Liver (tissue), 9 donors: ENCODE results near the gene CDK5. TPM values are rescaled to one million over a fixed set of nuclear protein-coding genes. Genes with fewer than 3 reads are reported as not detected.
"Not testable (repeated sequence)": the region's sequence is repeated elsewhere in the genome, so short reads cannot be mapped to it uniquely, and the experiment has no call there.

Experiments
- DNase-seq: peaks from one replicate; pipeline ENCODE4 v3.0.0-alpha.2; 2017; ENCODE audit warnings: low spot score
- H3K27ac ChIP-seq, 2 donors: one replicate each; pipeline ENCODE4 v1.7.0; 2013; ENCODE audit warnings: inconsistent platforms in 2 of 2, low read length in 2 of 2, control low read depth in 1 of 2, low read depth in 1 of 2, mild to moderate bottlenecking in 1 of 2
- H3K27me3 ChIP-seq, 4 donors: one replicate each; pipeline versions ENCODE4 v1.6.1 to v1.7.0; 2013; ENCODE audit warnings: low read length in 3 of 4, inconsistent platforms in 1 of 4, mild to moderate bottlenecking in 1 of 4, moderate library complexity in 1 of 4; ENCODE audit not compliant: control insufficient read depth in 4 of 4, insufficient read depth in 4 of 4
- H3K36me3 ChIP-seq, 4 donors: one replicate each; pipeline versions ENCODE4 v1.6.1 to v1.7.0; 2013; ENCODE audit warnings: low read length in 3 of 4, mild to moderate bottlenecking in 3 of 4, low read depth in 1 of 4, moderate library complexity in 1 of 4; ENCODE audit not compliant: control insufficient read depth in 4 of 4, insufficient read depth in 3 of 4
- H3K4me1 ChIP-seq, 4 donors: one replicate each; pipeline versions ENCODE4 v1.6.1 to v1.7.0; 2013; ENCODE audit warnings: low read length in 3 of 4, mild to moderate bottlenecking in 3 of 4, moderate library complexity in 1 of 4; ENCODE audit not compliant: control insufficient read depth in 4 of 4, insufficient read depth in 4 of 4
- H3K4me3 ChIP-seq, 3 donors: one replicate each; pipeline versions ENCODE4 v1.6.1 to v1.7.0; 2013; ENCODE audit warnings: low read length in 3 of 3, control low read depth in 1 of 3, low read depth in 1 of 3, mild to moderate bottlenecking in 1 of 3
- H3K9ac ChIP-seq, 2 donors: one replicate each; pipeline ENCODE4 v1.7.0; 2013; ENCODE audit warnings: low read length in 2 of 2, mild to moderate bottlenecking in 2 of 2, moderate library complexity in 2 of 2, control low read depth in 1 of 2, low read depth in 1 of 2
- H3K9me3 ChIP-seq, 4 donors: one replicate each; pipeline versions ENCODE4 v1.6.1 to v1.7.0; 2013; ENCODE audit warnings: low read length in 3 of 4; ENCODE audit not compliant: control insufficient read depth in 4 of 4
- EGR1 ChIP-seq, 2 donors: IDR thresholded peaks; 2 replicates each; pipeline ENCODE4 v1.6.1; 2016 to 2018; ENCODE audit warnings: antibody characterized with exemption in 2 of 2, low read depth in 2 of 2
- FOXA1 ChIP-seq: IDR thresholded peaks from 2 replicates; pipeline ENCODE4 v1.6.1; 2016; ENCODE audit warnings: antibody characterized with exemption
- FOXA2 ChIP-seq: IDR thresholded peaks from 2 replicates; pipeline ENCODE4 v1.6.1; 2016; ENCODE audit warnings: antibody characterized with exemption
- GABPA ChIP-seq, 2 donors: IDR thresholded peaks in 1 of 2; conservative IDR thresholded peaks in 1 of 2; 2 replicates each; pipeline ENCODE4 v1.6.1; 2016; ENCODE audit warnings: antibody characterized with exemption in 2 of 2, mild to moderate bottlenecking in 1 of 2, moderate library complexity in 1 of 2
- HNF4G ChIP-seq: IDR thresholded peaks from 2 replicates; pipeline ENCODE4 v1.6.1; 2016; ENCODE audit warnings: antibody characterized with exemption
- JUND ChIP-seq, 2 donors: IDR thresholded peaks; 2 replicates each; pipeline ENCODE4 v1.6.1; 2016; ENCODE audit warnings: antibody characterized with exemption in 2 of 2
- MAX ChIP-seq: IDR thresholded peaks from 2 replicates; pipeline ENCODE4 v1.6.1; 2016; ENCODE audit warnings: antibody characterized with exemption
- RXRA ChIP-seq, 2 donors: IDR thresholded peaks; 2 replicates each; pipeline ENCODE4 v1.6.1; 2017 to 2018; ENCODE audit warnings: antibody characterized with exemption in 2 of 2, mild to moderate bottlenecking in 1 of 2
- SP1 ChIP-seq: IDR thresholded peaks from 2 replicates; pipeline ENCODE4 v1.6.1; 2018; ENCODE audit warnings: antibody characterized with exemption, mild to moderate bottlenecking
- TAF1 ChIP-seq: conservative IDR thresholded peaks from 2 replicates; pipeline ENCODE4 v1.6.1; 2016; ENCODE audit warnings: antibody characterized with exemption, mild to moderate bottlenecking
- WGBS: extraction: QIAGEN DNeasy Blood & Tissue Kit; methylation state at CpG from one replicate; pipeline ENCODE4 v1.1.7; 2013; 5-methylcytosine and 5-hydroxymethylcytosine counted together
- polyA plus RNA-seq, 2 donors: library from polyadenylated mRNA; stranded (reverse) in 1 of 2; unstranded in 1 of 2; fragments of 200-250 nt in 1 of 2; fragments of >200 nt in 1 of 2; fragmentation: Nextera tagmentation in 1 of 2; extraction: Ambion mirVana in 1 of 2; gene quantifications; one replicate each; pipeline versions ENCODE4 v1.2.1 to v1.2.3, GENCODE V29; 2013 to 2015
- total RNA-seq, 2 donors: library from RNA; depleted of rRNA; stranded (reverse); fragments of >200 nt; gene quantifications; one replicate each; pipeline ENCODE4 v1.2.3, GENCODE V29; 2014
- TF ChIP-seq, protein P1 (sequence below): fragments of 150-350 bp; IDR thresholded peaks from 2 replicates; pipeline ENCODE4 v1.5.1; 2017; ENCODE audit warnings: improper control_type of control experiment, low read depth, low read length; ENCODE audit not compliant: missing input control
- TF ChIP-seq, protein P2 (sequence below): IDR thresholded peaks from 2 replicates; pipeline ENCODE4 v1.6.1; 2016; ENCODE audit warnings: antibody characterized with exemption
- donor health status: healthy.
- donor health status: healthy.
- donor health status: healthy.
- donor health status: healthy.
- donor health status: healthy.

Gene CDK5
- total and polyA plus RNA-seq, 4 donors = 4.0 to 9.0 (median 7.4) TPM

- Histone ChIP-seq H3K9ac (no peak overlapping the region), H3K36me3 (peaks cover 0 to 13% (median 0%) of the 10 kb centered on the region in 4 donors), H3K27ac (no peak overlapping the region), H3K4me3 (no peak overlapping the region), H3K4me1 (no peaks in the 10 kb centered on the region), H3K27me3 (no peaks in the 10 kb centered on the region), H3K9me3 (no peaks in the 10 kb centered on the region)
- DNase-seq = no peak
- TF ChIP-seq SP1 (no peak), MAX (no peak), EGR1 (IDR thresholded peaks at IDR 0.05; ENCODE audit: low read depth in 2 of 2) (no peak), GABPA (IDR thresholded peaks at IDR 0.05 in 1 of 2, conservative IDR thresholded peaks at IDR 0.05 in 1 of 2) (no peak), JUND (IDR thresholded peaks at IDR 0.05) (no peak), FOXA2 (no peak), FOXA1 (no peak), TAF1 (no peak)
- TF ChIP-seq, protein P1, sequence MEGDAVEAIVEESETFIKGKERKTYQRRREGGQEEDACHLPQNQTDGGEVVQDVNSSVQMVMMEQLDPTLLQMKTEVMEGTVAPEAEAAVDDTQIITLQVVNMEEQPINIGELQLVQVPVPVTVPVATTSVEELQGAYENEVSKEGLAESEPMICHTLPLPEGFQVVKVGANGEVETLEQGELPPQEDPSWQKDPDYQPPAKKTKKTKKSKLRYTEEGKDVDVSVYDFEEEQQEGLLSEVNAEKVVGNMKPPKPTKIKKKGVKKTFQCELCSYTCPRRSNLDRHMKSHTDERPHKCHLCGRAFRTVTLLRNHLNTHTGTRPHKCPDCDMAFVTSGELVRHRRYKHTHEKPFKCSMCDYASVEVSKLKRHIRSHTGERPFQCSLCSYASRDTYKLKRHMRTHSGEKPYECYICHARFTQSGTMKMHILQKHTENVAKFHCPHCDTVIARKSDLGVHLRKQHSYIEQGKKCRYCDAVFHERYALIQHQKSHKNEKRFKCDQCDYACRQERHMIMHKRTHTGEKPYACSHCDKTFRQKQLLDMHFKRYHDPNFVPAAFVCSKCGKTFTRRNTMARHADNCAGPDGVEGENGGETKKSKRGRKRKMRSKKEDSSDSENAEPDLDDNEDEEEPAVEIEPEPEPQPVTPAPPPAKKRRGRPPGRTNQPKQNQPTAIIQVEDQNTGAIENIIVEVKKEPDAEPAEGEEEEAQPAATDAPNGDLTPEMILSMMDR = no peak
- TF ChIP-seq, protein P2, sequence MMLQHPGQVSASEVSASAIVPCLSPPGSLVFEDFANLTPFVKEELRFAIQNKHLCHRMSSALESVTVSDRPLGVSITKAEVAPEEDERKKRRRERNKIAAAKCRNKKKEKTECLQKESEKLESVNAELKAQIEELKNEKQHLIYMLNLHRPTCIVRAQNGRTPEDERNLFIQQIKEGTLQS = no peak
- 96% methylated on average over 11 of the region's 11 CpGs for WGBS
These were observed 12.4 kb downstream of the CDK5 start for GRCh38 chr7:151045262-151045661.

GRCh38 chr7:151043959-151044358 is 13.7 kb downstream of the CDK5 start:
- WGBS = 95% methylated on average over 20 of the region's 20 CpGs
- no peak overlapping the region for H3K4me3 ChIP-seq
- no peak for TF ChIP-seq HNF4G
- TF ChIP-seq, protein P1 = no peak
- no peak for TF ChIP-seq FOXA2
- TF ChIP-seq, protein P2 = no peak
- TF ChIP-seq RXRA (IDR thresholded peaks at IDR 0.05) = no peak
- TF ChIP-seq FOXA1 = no peak
- H3K27ac ChIP-seq = no peak overlapping the region
- H3K36me3 ChIP-seq = peaks cover 0 to 13% (median 0%) of the 10 kb centered on the region in 4 donors
- DNase-seq = no peak
- peaks cover 0 to under 1% (median 0%) of the 10 kb centered on the region in 4 donors for H3K4me1 ChIP-seq
- H3K9me3 ChIP-seq = no peaks in the 10 kb centered on the region
- no peaks in the 10 kb centered on the region for H3K27me3 ChIP-seq
- no peak overlapping the region for H3K9ac ChIP-seq

DNA sequence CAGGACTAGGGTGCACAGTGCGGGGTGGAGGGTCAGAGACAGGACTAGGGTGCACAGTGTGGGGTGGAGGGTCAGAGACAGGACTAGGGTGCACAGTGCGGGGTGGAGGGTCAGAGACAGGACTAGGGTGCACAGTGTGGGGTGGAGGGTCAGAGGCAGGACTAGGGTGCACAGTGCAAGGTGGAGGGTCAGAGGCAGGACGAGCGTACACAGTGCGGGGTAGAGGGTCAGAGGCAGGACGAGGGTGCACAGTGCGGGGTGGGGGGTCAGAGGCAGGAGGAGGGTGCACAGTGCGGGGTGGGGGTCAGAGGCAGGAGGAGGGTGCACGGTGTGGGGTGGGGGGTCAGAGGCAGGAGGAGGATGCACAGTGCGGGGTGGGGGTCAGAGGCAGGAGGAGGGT is 14.2 kb downstream of the CDK5 start:
- H3K36me3 ChIP-seq = peaks cover 0 to 13% (median 0%) of the 10 kb centered on the region in 4 donors
- not testable (repeated sequence) for H3K27ac ChIP-seq, H3K9ac ChIP-seq, H3K27me3 ChIP-seq, H3K4me1 ChIP-seq, DNase-seq, H3K9me3 ChIP-seq, H3K4me3 ChIP-seq
- 87% methylated on average over 10 of the region's 10 CpGs for WGBS
